Inferior parietal cortex (tissue), 1 donor: ENCODE measurements around the gene MESP1.

ENCODE experiments used
- DNase-seq: peaks from one replicate; pipeline ENCODE4 v3.0.0-alpha.2; 2016; ENCODE audit errors: extremely low spot score

The MESP1 gene

DNA sequence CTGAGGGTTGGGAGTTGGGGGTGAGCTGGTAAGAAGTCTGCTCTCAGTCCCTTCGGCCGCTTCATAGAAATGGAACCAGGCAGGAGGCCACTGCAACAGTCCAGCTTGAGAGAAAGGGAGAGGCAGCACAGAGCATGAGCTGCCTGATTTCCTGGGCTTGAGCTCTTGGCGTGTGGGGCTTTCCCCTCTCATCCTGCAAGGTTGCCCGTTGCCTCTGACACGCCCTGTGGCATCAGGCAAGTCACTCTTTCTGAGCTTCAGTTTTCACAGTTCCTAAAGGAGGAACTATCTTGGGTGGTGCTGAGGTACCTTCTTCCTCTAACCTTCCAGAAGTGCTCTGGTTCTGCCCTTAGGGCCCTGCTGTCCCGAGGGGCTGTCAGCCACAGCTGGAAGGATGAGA, 30.0 kb upstream of the MESP1 start:
- no peak for DNase-seq

DNA sequence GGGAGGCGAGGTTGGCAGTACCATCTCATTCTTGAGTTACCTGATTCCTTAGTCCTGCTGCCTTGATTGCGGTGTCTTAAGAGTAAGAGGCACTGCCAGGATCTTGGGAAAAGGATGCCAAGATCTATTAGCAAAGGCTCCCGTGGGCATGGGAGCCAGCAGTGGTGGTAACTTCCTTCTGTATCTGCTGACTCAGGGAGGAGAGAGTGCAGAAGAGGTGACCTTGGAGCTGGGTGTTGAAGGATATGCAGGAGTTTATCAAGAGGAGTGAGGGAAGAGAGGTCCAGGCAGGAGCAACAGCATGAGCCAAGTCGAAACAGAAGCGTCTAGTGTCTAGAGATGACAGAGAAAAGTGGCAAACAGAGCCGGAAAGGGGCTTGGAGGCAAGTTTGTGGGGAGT, 29.6 kb upstream of the MESP1 start:
- DNase-seq = no peak

DNA sequence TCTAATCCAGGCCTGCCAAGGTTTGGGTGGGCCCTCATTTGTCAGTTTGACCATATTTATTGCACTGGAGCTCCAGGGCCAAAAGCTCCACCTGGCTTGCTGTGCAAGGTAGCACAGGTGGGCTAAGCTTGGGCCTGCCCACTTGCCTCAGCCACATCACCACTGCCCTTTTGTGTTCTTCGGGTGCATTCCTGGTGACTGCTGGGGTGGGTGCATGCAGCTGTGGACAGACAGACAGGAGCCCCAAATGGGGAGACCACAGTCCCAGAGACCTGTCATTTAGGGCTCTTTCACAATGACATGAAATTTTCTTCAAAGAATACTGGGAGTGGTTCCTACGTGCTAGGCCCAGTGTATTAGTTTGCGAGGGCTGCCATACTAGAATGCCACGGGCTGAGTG, 27.8 kb upstream of the MESP1 start:
- DNase-seq = no peak

DNA sequence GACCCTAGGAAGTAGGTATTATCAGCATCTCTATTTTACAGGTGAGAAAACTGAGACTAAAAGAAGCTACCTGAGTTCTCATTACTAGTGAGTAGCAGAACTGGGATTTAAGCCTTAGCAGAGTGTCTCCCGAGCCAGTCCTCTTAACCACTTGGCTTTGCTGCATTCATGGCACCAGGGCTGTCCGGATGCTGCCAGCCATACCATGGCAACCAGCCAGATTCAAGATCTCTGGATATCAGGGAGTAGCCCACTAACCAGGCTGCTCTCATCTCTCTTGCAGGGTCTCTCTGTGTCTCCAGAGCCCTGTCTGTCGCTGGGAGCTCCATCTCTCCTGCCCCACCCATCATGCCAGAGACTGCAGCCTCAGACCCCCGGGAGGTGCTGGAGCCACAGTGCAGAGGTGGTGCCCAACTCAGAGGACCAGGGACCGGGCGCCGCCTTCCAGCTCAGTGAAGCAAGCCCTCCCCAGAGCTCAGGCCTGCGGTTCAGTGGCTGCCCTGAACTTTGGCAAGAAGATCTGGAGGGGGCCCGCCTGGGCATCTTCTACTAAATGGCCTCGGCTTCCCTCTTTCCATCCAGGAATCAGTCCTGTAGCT, 26.8 kb upstream of the MESP1 start:
- DNase-seq = no peak

DNA sequence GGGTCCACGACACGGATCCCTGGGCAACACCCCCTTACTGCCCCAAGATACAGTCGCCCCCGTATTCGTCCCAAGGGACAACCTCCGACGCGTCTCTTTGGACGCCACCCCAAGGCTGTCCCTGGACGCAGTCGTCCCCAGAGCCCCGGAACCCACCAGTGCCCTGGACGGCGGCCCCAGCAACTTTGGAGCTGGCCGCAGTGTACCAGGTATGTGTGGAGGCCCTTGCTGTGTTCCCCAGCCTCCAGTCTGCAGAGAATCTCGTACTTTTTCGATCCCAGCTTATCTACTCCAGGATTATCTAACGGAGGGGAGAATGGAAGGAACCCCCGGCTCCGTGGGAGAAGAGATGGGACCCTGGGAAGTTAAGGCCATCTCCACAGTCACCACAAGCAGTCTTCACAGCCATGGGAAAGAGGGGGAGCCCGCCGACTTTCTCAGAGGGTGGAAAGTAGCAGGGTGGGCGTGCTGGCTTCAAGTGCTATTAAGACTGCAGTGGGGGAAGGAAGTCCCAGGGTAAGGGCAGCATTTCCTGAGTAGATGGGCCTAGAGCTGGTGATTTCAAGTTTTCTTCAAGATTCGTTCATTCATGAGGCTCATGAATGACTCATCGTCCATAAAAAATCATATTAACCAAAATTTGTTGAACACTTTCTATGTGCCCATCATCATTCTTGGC, 26.2 kb upstream of the MESP1 start:
- DNase-seq = no peak

DNA sequence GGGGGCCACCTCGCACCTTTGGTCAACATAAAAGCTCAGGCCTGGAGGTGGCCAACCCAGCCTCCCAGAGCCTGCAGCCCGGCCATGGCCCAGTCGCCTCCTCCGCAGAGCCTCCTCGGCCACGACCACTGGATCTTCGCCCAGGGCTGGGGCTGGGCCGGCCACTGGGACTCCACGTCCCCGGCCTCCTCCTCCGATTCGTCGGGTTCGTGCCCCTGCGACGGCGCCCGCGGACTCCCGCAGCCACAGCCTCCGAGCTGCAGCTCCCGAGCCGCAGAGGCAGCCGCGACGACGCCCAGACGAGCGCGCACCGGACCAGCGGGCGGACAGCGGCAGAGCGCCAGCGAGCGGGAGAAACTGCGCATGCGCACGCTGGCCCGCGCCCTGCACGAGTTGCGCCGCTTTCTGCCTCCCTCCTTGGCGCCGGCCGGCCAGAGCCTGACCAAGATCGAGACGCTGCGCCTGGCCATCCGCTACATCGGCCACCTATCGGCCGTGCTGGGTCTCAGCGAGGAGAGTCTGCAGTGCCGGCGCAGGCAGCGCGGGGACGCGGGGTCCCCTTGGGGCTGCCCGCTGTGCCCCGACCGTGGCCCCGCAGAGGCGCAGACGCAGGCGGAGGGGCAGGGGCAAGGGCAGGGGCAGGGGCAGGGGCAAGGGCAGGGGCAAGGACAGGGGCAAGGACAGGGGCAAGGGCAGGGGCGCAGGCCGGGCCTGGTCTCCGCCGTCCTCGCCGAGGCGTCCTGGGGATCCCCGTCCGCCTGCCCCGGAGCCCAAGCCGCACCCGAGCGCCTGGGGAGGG, 25.4 kb upstream of the MESP1 start, which contains the start of gene MESP2:
MESP2 (plus strand) TSS at position 59 of the 799 bp plus-strand sequence; CDS start at position 85, 26 bp downstream.
- peak; percentile 73 for DNase-seq

DNA sequence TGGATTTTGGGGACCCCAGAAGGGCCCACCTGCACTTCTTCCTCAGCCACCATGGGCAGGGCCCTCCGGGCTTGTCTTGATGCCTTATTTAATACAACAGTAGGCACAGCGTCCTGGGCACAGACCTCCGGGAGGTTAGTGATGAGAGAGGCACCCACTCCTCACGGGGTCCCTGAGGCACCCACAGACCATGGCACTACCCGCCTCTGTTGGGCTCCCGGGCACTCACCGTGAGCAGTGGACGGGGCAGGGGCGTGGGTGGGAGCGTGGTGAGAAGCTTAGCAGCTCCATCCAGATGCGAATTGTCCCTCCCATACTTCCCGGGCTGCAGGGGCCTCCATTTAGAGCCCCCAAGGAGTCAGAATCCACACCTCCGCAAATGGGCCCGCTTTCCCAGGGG, 24.8 kb upstream of the MESP1 start:
- no peak for DNase-seq

DNA sequence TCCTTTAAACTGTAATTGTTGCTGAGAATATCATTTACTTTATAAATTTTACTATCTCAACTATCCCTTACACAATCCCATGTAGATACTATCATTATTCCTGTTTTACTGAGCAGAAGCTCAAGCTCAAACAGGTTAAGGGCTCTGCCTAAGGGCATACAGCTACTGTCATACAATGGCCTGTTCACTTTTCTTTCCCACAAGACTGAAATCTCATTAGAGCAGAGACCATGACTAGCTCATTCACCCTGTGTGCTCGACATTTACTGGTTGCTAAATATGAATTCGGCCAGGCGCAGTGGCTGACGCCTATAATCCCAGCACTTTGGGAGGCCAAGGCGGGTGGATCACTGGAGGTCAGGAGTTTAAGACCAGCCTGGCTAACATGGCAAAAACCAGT, 23.4 kb upstream of the MESP1 start:
- no peak for DNase-seq

DNA sequence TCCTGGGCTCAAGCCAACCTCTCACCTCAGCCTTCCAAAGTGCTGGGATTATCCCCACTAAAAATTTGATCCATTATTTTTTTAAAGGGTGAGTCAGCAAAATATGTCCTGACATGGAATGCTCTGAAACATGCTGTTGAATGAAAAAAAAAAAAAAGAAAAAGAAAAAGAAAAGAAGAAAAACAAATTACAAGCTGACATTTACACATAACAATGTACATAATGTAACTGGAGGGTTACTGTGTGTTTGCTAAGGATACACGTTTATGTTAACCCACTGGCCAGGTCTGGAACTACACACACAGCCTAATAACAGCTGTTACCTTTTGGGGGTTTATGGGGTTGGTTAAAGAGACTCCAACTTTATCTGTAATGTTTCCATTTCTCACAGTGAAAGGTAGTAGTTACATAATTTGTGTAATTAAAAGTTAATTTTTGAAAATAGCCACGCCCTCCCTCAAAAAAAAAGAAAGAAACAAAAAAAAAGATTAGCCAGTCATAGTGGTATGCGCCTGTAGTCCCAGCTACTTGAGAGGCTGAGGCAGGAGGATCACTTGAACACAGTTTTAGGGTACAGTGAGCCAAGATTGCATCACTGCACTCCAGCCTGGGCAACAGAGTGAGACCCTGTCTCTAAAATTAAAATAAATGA, 22.0 kb upstream of the MESP1 start:
- no peak for DNase-seq

DNA sequence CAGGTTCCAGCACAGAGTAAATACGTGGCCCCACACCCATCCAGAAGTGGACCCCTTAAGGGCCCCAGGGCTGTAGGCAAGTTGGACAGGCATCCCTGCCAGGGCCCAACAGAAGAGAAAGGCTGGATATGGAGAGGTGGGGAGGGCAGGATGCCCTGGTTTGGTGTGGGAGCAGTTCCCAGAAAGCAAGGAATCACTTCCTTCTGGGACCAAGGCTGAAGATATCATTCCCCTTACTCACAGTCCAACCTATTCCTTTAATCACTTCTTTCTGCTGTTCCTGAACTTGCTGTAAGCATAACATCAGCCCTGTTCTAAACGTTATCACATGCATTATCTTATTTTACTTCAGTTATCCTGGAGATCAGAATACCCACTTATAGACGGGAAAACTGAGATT, 19.0 kb upstream of the MESP1 start:
- DNase-seq = no peak

DNA sequence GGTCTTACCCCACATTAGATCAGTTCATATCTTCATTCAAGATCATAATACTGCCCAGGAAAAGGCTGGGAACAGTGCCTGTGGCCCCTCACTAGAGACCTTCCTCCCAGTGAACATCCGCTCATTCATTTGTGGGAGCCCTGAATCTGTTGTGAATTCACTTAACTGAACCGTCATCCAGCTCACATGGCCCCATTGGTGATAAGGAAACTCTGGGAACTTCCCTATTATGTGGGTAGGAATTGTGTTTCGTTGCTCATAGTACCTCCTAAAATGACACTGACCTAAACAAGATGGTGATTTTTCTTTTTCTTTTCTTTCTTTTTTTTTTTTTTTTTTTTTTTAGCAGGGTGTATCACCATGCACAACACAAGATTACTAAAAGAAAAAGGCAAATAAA, 18.3 kb upstream of the MESP1 start:
- no peak for DNase-seq

DNA sequence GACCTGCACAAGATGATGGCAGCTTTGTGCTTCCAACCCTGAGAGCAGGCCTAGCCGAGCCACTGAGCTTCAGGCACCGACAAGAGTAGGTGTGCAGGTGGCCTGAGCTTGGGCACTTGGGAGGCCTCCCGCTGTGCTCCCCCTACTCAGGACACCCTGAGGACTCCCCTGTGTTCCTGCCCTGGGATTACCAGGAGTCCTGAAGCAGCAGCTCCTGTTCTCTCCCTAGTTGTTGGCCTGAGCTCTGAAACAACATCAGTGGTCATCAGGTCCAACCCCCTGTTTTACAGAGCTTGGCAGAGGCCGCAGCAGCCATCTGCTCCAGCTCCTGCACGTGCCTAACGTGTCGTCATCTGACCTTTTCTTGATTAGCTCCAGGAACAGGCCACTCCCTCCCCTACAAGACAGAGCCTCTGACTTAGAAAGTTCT, 17.0 kb upstream of the MESP1 start:
- DNase-seq = no peak

DNA sequence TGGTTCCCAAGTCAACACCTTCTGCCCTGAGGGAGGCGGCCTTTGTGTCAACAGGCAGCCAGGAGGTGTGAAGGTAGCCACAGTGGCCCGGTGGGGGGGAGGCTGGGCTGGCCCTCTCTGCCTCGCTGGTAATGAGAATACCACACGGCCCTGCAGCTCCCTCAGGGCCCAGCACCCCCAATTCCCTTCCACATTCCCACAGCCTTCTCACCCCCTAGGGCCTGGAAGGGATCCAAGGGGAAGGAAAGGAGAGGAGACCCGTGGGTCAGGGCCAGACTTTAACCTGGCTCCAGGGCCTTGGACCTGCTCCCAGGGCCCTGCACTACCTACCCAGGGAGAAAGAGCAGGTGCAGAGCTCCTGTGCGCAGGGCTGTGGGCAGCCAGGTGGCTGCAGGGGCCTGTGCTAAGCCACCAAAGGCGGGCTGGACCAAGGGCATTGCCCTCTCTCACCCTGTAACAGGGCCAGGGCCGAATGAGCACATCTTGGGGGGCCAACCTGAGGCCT, 16.4 kb upstream of the MESP1 start:
- no peak for DNase-seq

DNA sequence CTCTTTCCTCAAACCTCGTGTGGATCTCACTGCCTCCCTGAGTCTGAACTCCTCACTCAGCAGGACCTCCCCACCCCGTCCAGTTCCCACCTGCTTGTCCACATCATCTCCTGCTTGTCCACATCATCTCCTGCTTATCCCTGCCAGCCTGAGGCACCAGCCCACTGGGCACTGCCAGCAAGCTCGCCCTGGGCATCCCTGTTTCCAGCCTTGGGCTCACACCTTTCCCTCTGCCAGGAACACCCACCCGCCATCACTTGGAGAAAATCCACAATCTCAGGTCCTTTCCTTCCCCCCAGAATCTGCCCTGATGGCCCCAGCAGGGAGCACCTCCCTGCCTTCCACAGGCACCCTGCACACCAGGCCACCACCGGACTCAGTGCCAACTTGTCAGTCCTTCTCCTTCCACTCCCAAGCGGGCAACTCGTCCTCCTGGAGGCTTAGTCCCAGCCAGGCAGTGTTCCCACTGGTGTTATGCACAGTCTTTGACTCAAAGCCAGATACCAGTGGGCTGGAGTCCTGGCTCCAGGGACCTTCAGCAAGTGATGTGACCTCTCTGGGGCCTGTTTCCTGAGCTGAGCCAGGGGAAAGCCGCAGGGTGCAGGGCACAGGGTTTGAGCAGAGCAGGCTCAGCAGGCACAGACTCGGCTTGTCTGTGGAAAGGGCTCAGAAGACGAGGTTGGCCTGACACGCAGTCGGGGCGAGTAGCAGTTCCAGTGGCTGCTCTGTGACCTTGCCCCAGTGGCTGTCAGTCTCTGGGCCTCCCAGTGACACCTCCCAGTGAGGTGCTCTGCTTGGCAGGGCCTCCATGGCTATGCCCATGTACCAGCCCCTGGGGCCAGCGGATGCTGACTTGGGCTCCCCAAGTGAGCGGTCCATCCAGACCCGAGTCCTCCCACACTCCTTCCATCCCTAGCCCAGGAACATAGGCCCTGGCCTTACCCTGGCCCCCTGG, 15.6 kb upstream of the MESP1 start:
- no peak for DNase-seq

DNA sequence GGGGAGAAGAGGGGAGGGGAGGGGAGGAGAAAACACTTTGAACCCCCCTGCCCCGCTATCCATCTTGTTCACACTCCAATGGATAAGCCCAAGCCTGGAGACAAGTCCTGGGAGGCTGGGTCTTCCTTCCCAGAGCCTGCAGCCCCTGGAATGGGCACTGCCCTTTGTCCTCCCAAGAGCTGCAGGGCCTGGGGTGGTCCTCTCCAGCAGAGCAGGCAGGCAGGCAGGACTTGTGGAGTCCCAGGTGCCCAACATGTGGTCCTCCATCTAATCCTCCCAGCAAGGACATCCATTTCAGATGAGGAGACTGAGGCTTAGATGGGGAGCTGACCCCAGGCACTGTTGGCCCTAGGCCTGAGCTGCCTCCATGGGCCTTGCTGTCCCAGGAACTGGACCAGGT, 14.6 kb upstream of the MESP1 start:
- DNase-seq = no peak

DNA sequence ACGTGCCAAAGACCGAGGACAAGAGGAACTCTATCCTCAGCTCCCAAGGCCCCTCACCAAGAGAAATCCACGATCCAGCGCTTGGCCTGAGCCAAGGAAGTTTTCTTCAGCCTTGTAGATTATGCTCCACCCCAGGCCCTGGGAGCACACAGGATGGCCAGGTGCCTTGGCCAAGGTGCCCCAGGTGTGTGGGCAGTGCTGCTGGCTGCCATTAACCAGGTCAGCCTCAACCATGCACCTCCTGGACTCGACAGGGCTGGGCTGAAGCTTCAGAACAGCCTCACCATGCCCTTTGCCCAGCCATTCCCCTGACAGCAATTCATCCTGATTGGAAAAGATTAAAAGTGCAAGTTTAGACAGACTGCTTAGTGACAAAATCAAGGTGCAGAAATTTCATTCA, 10.9 kb upstream of the MESP1 start:
- no peak for DNase-seq

DNA sequence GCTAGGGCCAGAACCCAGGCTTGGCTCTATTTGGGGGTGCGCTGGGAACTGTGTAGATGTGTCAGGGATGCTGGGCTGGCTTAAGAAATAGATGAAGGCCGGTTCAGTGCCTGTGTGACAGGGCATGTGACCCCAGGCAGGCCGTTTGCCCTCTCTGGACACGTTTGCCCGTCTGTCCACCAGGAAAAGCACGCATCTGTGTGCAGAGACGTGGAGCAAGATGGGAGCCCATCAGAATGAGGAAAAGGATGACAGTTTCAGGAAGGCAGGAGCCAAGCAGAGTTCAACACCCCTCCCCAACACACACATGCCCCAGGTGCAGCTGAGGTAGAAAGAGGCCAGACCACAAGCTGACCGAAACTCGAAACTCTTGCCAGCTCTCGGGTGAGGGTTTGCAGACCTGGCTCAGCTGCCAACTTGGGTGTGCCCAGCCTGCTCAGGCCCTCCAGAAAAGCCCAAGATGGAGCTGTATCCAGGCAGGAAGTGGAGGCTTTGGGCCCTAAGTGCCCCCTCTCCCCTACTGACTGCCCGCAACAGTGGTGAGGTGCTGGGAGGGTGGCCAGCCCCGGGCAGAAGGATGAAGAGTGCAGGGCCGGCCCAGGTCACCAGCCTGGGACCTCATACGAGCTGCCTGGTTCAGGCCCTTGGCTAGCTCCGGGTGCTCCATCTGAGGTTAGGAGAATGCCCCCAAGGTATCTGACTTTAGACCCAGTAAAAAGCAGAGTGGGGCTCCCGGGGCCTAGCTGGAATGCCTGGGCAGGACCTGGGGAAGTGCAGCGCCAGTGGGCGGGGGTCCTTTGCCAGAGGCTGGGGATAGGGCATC, 10.2 kb upstream of the MESP1 start:
- no peak for DNase-seq

DNA sequence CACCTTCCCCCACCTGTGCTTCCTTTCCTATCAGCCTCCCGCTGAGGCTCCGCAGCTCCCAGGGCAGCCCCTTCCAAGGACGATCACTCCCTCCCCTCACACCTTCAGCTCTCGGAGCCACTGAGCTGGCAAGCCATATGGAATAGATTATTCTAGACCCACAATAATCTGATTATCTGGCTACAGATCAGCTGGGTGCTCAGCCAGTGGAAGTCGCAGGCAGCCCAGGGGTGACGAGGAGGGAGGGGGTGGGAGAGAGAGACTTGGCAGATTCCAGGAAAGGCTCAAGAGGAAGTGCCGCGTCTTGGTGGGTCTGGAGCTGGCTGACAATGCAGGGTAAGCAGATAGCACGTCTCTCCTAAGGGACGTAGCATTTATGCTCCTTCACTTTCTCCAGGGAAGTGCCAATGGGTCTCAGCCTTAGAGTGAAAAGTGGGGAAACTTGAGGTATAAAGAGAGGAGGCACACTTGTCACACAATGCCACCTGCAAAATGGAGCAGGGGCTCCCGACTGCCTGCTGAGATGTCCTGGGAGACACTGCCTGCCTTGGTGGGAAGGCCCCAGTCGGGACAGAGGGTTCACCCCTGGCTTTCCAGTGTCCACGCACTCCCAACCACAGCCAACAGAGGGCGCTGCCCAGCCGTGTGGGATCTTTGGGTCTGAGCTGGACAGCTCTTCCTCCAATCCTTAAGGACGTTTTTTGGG, 9.4 kb upstream of the MESP1 start:
- DNase-seq = peak; percentile 85

DNA sequence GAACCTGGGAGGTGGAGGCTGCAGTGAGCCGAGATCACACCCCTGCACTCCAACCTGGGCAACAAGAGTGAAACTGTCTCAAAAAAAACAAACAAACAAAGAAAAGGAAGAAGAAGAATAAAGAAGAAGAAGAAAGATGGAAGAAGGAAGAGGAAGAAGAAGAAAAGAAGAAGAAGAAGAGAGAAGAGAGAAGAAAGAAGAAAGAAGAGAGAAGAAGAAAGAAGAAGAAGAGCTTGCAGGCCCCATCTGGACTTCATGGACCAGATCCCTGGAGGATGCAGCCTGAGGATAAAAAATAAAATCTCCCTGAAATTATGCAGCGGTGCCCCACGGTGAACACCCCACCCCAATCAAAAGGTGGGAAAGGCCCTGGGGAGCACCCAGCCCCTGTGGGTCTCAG, 8.8 kb upstream of the MESP1 start:
- DNase-seq = no peak

DNA sequence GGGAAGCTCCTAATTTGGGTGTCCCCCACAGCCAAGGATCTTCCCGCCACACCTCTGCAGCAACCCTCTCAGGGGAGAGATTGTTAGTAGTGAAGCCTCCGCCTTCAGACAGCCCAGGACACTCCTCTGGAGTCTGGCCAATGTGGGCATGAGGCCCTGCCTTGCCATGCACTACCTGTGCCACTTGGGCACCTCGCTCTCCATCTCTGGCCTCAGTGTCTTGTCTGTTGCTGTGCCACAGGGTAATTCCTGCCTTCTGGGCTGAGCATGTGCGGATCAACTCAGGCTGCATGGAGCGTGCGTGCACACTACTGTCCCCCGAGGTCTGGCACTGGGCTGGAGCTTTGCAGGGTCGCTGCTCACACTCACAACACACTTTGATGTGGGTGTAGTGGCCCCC, 7.9 kb upstream of the MESP1 start:
- DNase-seq = no peak
